NCI-H2171 treated with DMSO at 0.1 percent for 48 hours (cell line): ENCODE results near the gene CAPN5.

ENCODE experiments used
- DNase-seq: peaks from one replicate; lab custom pipeline; 2025; lab: John Stamatoyannopoulos, UW

Gene CAPN5

DNA sequence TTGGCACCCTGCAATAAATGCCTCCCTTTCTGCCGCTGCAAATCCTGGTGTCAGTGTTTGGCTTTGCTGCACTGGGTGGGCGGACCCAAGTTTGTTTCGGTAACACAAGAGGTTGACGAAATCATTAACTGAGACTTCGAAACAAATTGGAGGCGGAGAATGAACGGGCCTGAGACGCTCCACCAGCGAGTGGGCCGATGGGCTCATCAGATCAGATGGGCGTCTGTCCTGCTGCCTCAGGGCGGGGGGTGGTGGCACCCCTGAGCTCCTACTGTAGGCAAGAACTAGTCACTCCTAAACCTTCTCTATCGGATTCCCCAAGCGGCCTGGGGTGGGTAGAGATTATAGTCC is 918 bp upstream of the CAPN5 start:
- no peak for DNase-seq

DNA sequence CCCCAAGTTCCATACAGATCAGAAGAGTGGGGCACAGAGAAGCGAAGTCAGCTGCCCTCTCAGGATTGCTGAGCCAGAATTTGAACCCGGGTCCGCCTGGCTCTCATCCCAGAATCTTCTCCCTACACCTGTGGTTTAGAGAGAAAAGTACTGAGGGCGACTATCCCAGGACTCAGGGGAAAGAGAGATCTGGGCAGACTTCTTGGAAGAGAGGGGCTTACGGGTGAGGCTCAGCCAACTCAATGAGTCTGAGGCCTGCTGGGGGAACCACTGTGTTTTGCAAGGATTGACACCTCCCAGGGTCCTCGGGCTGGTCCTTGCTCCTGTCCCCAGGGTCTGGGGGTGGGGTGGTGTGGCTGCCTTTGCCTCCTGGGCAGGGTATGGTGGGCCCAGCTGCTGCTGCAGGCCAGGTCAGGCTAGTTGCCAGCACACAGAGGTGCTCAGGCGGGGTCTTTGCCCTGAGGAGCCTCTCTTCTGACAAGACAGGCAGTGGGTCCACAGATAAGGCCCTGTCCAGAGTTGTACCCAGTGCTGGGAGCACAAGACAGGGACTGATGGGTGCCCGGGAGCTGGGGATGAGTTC is 1.2 kb downstream of the CAPN5 start:
- DNase-seq: no peak

DNA sequence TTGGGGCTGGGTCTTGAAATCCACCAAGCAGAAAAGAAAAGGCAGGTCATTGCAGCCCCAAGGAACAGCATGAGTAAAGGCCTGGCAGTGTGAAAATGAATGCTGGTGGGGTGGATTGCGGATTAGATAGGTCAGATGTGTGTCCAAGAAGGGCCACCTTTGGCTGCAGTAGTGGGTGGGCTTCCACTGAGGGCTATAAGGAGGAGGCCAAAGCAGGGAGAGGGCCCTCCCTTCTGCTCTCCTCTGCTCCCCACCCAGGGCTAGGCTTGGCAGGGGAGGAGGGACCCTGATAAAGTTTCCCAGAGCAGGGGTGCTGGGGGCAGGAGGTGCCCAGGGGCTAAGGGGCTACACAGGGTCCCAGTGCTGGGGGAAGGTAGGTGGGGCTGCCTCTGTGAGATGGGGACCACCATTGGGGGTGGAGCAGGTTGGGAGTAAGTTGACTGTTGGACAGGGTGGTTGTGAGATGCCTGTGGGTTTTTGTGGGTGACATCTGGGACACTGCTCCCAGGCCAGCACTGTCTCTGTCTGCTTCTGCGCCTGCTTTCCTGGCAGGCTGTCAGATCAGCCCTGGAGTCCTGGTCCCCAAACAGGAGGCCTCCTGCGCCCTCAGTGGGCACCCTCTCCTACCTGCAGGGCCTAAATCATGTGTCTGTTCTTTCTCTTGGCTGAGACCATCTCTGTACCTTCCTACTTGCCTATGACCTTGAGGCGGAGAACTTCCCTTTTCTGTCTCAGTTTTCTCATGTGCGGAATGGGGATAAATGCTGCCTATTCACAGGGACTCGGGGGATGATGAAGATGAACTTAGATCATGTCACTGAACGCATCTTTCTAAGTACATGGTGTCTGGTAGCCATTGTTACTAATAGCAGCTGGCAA is 1.9 kb downstream of the CAPN5 start:
- DNase-seq: no peak

DNA sequence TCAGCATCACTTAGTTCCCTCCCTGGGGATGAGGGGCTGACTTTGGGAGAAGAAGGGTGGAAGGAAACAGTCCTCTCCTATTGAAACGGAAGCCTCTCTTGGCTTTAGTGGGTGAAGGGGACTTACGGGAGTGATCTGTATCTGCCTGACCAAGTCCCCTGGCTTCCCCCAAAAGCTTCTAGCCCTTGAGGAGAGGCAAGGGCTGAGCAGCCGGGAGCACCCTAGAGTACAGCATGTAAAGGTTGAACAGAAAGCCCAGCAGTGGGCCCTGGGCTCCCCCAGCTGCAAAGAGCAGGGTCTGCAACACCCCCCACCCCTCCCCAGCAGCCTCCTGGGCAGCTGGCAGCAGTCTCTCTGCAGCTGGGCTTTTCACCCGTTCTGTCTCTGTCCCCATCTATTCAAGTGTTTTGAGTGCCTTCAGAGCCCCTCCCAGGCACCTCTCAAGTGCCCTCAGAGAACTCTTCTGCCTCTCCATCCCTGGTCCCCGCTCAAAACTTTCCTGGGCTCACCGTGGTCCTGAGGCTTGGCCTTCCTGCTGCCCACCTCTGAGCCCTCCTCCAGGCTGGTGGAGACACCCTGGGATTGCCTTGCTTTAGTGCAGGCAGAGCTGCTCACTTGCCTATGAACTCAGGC is 2.7 kb downstream of the CAPN5 start:
- DNase-seq: no peak

DNA sequence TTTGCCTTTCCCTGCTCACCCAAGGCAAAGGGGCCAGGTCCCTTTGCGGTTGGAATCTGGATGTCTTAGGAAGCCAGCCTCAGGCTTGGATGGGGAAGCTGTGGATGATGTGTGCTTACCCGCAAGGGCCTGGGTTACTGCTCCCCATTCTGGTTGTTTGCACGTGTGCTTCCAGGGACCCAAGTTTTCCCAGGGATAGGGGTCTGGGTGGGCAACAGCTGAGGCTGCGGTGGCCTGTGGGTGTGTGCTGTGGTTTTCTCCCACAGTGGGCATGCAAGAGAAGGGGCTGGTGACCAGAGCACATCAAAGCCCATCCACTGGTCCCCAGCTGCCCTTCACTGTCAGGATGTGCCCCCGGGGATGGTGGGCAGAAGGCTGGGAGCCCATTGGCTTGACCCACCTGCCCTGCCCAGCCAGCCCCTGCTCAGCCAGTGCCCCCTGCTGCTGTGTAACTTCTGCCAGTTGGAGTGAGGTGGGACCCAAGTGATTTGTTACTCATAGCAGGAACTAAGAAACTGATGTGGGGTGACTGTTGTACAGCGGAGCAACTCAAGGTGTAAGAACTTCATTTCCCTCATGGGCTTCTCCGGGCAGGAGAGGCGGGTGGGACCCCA is 3.3 kb downstream of the CAPN5 start:
- no peak for DNase-seq

DNA sequence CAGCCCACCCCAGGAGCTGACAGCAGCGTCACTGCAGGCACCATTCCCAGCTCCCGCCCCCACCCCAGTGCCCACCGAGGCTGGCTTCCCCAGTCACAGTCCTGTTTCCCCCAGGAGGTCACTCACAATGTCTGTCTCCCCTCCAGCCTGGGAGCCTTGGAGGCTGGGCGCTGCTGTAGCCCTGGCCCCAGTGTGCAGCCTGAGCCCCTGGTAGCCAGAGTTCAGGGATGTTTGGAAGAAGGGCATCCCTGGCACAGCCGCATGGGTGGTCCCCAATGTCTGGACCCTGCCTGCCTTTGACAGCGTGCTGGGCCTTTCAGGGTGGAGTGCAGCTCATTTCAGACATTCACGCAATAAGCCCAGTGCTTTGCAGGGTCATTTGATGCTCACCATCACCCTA is 4.3 kb downstream of the CAPN5 start:
- DNase-seq: no peak

DNA sequence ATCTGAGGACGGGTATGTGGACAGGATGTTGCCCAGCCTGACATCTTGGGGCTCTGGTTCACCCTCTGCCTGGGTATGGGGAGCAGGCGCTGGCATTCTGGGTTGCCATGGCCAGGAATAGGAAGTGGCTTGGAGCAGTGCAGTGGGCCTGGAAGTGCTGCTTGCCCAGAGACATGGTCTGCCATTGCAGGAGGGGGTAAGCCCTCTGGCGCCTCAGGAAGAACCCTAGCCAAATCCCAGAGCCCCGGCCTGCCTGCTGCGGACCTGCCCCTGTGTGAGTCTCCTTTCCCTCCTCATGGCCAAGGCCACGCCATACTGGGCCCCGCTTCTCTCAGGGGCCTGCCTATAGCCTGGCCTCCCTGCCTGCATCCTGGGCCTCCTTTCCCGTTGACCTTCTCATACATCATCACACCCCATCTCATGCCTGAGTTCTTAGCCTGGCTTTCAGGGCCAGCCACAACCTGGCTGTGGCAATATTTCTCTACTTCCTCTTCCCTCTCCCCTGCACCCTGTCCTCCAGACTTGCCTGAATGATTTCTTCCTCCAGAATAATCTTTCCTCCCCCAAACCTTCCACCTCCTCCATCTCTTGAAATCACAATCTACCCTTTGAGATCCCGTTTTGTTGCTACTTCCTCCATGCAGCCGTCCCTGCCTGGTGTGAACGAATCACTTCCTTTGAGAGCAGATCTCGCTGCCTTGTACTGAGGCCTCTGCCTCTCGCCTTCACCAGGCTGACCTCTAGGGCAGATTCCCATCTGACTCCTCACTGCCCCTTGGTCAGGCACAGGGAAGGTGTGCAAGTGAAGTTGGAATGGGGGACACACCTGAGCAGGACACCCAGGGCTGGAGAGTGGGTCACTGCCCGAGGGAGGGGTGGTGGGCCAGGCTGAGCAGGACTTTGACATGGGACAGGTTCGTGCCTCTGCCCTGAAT is 5.2 kb downstream of the CAPN5 start:
- no peak for DNase-seq

DNA sequence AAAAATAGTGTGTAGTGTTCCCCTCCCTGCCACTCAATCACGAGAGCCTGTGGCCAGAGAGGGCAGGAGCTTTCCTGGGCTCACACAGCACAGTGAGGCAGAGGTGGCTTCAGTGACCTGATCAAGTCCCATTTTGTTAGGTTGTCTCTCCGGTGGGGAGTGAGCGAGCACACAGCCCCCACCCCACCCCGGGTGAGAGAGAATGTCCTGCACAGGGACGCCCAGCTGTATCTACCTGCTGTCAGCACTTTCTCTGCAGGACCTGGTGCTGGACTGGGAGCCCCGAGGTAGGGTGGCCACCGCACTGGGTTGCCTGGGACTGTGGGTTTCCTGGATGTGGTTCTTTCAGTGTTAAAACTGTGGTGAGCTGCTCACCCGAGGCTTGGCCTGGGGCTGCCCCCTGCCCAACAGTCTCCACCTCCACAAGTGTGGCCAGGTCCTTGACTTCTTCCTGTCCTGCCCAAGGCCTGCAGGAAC is 6.1 kb downstream of the CAPN5 start:
- DNase-seq: no peak

DNA sequence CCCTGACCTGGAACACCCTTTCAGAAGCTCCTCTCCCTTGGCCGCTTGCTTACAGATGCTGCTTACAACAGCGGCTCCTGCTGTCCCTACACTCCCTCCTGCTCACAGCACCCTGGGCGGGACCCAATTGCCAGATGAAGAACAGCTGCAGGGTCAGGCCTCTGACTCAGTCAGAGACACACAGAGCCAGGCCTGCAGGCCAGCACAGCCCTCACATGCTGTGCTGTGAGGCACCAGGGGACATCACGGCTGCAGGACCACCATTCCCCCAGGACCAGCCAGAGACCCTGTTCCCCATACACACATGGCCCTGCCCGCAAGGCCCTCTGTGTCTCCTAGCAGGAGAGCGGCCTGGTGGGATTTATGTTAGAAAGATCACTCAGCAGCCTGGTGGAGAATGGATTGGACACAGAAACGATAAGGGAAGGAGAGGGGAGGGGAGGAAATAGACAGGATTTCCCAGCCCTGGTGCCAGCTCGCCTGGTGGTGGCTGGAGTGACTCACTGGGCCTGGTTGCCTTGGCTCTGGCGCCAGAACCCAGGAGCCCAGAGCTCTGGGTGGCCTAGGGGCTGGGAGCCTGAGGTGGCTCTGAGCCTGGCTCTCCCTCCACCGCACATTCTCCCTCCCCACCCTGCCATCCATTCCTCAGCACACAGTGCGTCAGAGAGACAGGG is 6.7 kb downstream of the CAPN5 start:
- no peak for DNase-seq

DNA sequence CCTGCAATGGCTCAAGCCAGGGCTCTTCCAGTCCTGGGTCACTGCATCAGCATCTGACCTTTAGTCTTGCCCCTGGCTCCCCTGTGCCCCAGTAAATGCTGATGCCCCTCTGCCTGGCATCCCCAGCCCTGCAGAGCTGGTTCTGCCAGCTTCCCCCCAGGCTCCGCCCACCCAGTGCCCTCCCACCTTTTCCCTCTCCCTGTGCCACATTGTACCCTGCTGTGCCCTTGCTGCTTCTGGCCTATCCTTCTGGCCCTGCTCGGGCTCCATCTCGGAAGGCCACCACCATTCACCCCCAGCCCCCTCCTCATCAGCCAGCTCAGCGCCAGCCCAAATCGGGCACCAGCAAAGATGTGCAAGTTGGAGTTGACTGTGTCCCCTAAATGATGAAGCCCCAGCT is 7.4 kb downstream of the CAPN5 start:
- no peak for DNase-seq

DNA sequence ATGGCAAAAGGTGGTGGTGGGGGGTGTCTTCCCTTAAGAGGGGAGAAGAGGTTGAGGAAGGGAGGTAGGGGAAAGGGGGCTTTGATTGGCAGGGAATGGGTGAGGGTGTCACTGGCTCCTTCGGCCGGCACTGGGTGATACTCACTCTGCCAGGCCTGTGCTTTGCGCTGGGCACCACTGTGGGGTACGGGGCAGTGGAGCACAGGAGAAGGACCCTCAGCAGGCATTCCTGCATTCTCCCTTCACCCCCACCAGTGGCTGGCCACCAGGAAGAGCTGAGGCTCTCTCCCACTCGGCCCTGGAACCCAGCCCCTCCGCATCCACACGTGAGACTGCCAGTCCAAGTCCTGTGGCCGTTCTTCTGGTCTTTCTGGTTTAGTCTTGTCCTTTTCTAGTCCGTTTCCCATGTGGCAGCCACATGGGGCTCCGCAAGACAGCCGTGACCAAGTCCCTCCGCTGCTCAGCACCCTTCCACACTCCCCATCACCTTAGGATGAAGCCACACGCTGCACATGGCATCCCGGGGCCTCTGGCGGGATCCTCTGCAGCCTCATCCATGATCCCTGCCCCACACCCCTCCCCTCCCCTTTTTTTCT is 8.0 kb downstream of the CAPN5 start:
- DNase-seq: no peak

DNA sequence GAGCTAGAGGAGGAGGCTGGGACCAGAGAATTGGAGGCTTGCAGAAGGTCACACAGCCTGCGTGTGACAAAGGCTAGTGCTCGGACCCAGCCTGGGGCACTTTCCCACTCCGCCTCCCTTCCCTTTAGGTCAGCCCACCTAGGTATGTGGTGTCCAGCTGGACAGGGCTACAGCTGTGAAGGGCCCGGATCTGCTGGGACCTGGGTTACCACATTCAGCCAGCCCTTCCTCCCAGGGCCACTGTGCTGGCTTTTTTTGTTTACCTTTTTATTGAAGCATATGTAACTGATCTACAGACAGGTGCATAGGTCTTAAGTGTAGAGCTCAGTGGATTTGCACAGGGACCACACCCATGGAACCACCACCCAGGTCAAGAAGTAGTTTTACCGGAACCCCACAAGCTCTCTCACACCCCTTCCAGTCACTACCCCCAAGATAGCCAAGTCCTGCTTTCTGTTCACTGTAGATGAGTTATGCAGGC is 8.7 kb downstream of the CAPN5 start:
- no peak for DNase-seq

DNA sequence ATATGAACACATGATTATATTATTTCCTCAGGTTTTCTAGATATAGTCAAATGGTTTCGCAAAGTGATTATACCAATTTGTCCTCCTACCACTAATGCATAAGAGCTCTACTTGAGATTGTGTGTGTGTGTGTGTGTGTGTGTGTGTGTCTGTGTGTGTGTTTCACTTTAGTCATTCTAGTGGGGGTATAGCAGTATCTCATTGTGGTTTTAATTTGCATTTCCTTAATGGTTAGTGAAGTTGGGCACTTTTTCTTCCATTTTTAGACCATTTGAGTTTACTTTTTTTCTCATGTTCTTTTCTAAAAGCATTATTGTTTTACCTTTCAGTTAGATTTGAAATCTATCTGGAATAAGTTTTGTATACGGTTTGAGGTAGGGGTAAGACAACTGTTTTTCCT is 12.9 kb downstream of the CAPN5 start:
- no peak for DNase-seq

DNA sequence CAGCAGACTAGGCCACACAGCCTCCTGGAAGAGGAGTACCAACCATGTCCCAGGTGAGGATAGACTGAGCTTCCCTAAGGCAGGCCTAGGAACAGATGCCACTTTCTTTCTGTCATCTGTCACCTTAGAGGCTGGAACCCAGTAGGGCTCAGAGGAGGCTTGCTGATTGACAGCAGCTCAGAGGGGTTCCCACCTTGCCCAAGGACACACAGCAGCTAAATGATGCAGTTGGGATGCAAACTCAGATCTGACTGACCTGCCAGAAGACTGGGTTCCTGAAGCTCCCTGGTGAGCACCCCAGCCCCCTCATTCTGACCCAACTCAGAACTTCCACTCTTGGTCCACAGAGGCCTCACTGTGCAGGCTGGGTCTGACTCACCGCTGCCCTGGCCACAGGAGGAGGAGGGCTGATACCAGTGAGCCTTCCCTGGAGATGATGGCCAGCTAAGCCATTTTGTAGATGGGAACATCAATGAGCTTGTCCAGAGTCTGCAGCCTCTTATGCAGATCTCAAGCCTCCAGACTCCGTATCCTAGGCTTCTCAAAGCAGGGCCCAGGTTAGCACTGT is 14.0 kb downstream of the CAPN5 start:
- no peak for DNase-seq

DNA sequence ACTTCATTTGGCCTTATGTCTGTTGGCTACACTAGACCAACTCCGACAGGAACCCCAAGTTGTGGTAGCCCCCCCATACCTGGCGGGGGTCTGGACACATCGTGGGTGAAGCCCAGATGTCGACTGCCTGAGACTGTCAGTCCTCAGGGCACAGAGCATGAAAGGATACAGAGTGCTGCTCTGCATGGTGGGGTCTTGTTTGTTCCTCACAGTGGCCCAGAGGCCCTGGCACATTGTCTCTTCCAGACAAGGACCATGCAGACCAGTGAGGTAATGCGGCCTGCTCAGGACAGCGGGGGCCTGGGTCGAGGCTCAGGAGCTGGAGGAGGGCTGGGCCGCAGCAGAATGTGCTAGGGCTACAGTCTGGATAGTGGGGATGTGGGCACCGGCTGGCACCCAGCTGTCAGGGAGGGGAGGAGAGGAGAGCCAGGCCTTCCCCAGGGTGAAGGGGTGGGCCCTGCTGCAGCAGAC is 14.6 kb downstream of the CAPN5 start:
- no peak for DNase-seq

DNA sequence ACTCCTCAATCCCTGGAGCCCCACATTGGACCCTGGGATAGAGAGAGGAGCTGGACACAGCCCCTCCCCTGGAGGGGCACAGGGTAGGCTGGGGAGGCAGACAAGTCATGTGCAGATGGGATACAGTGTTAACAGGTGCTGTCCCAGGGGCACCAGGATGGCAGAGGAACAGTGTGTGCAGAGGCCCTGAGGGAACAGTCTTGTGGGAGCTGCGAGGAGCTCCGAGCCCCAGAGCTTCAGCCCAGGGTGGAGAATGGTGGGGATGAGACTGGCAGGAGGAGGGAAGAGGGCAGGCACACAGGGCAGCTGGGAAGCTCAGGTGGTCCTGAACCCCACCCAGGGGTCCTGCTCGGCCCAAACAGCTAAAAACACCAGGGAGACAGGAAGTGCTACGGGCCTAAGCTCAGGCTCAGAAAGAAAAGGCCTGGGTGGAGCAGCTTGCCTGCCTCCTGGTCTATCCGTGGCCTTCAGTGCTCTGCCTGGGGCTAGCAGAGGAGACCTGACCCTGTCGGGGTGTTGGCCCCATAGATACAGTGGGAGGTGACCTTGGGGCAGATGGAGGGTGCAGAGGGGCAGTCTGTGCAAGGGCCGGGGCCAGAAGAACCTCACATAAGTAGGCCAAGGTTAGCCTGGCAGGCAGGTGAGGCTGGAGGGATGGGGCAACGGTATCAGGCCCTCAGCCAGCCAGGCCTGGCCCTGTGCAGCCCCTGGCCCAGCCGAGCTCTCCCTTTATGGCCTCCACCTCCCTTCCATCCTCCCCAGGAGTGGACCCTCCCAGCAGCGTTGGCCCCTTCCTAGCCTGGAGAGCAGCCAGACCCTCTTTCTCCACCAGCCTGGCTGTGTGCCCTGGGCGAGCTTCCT is 15.4 kb downstream of the CAPN5 start:
- DNase-seq: peak; percentile 78

DNA sequence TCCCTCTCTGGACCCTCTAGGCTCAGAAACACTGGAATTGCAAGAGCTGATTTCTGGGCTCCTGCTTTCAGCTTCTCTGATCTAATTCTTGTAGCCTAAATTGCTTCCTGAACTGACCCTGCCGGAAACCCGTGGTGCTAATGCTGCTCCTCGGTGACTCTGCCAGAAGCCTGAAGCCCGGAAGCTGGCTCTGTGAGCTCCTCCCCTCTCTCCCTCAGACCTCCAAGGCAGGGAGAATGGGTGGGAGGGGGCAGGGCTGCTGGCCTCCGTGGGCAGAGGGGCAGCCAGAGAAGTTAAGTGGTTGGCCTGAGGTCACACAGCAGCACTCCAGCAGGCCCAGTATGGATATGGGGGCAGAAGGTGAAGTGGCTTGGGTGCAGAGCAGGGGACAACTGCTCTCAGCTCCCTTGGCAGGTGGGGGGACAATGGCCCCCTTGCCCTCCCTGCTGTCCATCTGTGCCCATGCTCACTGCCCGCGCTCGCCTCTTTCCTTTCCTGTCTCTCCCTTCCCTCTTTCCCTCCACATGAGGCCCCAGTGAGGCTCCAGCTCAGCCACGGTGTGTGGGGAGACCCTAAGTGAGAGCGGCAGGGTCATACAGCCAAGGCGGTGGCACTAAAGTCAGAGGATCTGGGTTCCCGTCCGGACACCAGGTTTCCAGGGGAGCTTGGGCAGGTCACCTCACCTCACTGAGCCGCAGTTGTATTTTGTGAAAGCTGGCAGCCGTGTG is 16.2 kb downstream of the CAPN5 start:
- no peak for DNase-seq

DNA sequence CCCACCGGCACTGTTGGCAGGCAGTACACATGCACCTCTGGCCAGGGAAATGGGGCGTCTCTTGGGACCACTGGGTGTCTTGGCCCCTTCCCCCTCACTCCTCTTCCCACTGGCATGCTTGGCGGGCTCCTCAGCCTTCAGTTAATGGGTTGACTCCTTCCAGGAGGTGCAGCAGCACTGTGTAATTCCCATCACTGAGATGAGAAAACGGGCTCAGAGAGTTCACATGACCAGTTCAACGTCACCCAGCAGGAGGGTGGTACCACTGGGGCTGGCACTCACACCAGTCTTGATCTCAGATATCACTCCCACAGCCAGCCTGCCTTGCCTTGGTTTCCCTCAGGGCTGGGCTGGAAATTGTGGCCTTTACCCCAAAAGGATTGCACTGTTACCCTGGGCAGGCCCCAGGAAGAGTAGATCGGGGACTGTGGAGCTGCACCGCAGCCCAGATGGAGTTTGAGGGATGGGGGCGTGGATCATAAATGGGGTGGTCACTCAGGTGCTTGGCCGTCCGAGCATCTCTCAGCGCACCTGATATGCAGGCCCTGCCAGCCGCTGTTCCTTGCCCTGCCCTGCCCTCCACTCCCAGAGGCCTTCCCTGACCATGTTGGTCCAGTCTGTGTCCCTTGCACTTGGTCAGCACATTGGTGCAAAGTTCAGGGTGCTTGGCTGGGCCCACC is 16.9 kb downstream of the CAPN5 start:
- DNase-seq: no peak
